Gastroesophageal sphincter (tissue), 4 donors: ENCODE data around the gene NR4A3. TPM values are rescaled to one million over a fixed set of nuclear protein-coding genes. Genes with fewer than 3 reads are reported as not detected.

ENCODE experiments used
- ATAC-seq: fragments of 150-250 bp; one replicate; pipeline ENCODE4 v1.9.1; 2016; ENCODE audit warnings: mild to moderate bottlenecking, moderate library complexity
- H3K27ac ChIP-seq, 4 donors: fragments of 200-600 bp; sonication (generic) in 3 of 4; 1 replicate in 3 of 4; 2 replicates in 1 of 4; pipeline ENCODE4 v1.5.1; 2016 to 2019
- H3K27me3 ChIP-seq: fragments of 200-600 bp; sonication (generic); one replicate; pipeline ENCODE4 v1.5.1; 2019
- H3K36me3 ChIP-seq, 2 donors: fragments of 200-600 bp; sonication (generic); one replicate each; pipeline ENCODE4 v1.5.1; 2019; ENCODE audit warnings: control low read depth in 1 of 2
- H3K4me1 ChIP-seq, 3 donors: fragments of 200-600 bp; sonication (generic); 1 replicate in 2 of 3; 2 replicates in 1 of 3; pipeline ENCODE4 v1.5.1; 2016 to 2019; ENCODE audit warnings: control low read depth in 2 of 3
- H3K4me3 ChIP-seq, 2 donors: fragments of 200-600 bp; sonication (generic); one replicate each; pipeline ENCODE4 v1.5.1; 2019; ENCODE audit warnings: mild to moderate bottlenecking in 1 of 2, moderate library complexity in 1 of 2
- H3K9me3 ChIP-seq, 3 donors: fragments of 200-600 bp; sonication (generic); one replicate each; pipeline ENCODE4 v1.5.1; 2017 to 2019; ENCODE audit warnings: control low read depth in 2 of 3
- CTCF ChIP-seq, 4 experiments: fragments of 200-600 bp in 2 of 4; fragments of 450-650 bp in 2 of 4; sonication (generic) in 1 of 4; IDR thresholded peaks; one replicate each; pipeline ENCODE4 v1.5.1; 2017 to 2019; ENCODE audit warnings: antibody characterized with exemption in 4 of 4, mild to moderate bottlenecking in 2 of 4, moderate library complexity in 2 of 4
- EP300 ChIP-seq: sonication (generic); formaldehyde crosslinking; IDR thresholded peaks from one replicate; pipeline ENCODE4 v1.6.1; 2017; ENCODE audit warnings: antibody characterized with exemption, mild to moderate bottlenecking
- POLR2A ChIP-seq, 2 donors: fragments of 450-650 bp; IDR thresholded peaks; one replicate each; pipeline ENCODE4 v1.6.1; 2017; ENCODE audit warnings: antibody characterized with exemption in 2 of 2, mild to moderate bottlenecking in 2 of 2, moderate library complexity in 1 of 2
- POLR2AphosphoS5 ChIP-seq: sonication (generic); formaldehyde crosslinking; IDR thresholded peaks from one replicate; pipeline ENCODE4 v1.6.1; 2017; ENCODE audit warnings: antibody characterized with exemption
- WGBS, 2 donors: methylation state at CpG; one replicate each; pipeline ENCODE4 v1.1.5; 2018; ENCODE audit warnings: low coverage in 1 of 2; 5-methylcytosine and 5-hydroxymethylcytosine counted together
- total RNA-seq, 4 donors: library from RNA; depleted of rRNA; stranded (reverse); fragments of >200 nt; gene quantifications; one replicate each; pipeline ENCODE4 v1.1.0, GENCODE V29; 2016

Gene NR4A3
- total RNA-seq, 4 donors from 2014 or later, result 0.52 to 51.2 (median 2.0) TPM

GRCh38 chr9:99823681-99824377 is 2.1 kb downstream of the NR4A3 start:
- peak overlapping the region; percentile 60 to 92 for H3K4me3 ChIP-seq
- peaks cover 0 to 4% of the 10 kb centered on the region in 2 donors for H3K36me3 ChIP-seq
- WGBS, 2 donors, result 0 to 2% methylated on average over 2 to 13 of the region's 47 CpGs
- peak overlapping the region in 3 of 4 donors; percentile 97 to 99 (median 99) for H3K27ac ChIP-seq
- ATAC-seq, result no peak
- H3K9me3 ChIP-seq, result no peaks in the 10 kb centered on the region
- peaks cover 0 to 52% (median 6%) of the 10 kb centered on the region in 3 donors for H3K4me1 ChIP-seq
- peaks cover 16% of the 10 kb centered on the region for H3K27me3 ChIP-seq
- no peak for TF ChIP-seq EP300
- no peak for TF ChIP-seq POLR2A (IDR thresholded peaks at IDR 0.05)
- no peak for TF ChIP-seq POLR2AphosphoS5
- no peak for TF ChIP-seq CTCF (IDR thresholded peaks at IDR 0.05)

GRCh38 chr9:99824378-99825171 is 2.9 kb downstream of the NR4A3 start:
- TF ChIP-seq POLR2AphosphoS5, result no peak
- peak in 2 of 4 experiments; percentile 18 to 53 for TF ChIP-seq CTCF (IDR thresholded peaks at IDR 0.05)
- TF ChIP-seq POLR2A (IDR thresholded peaks at IDR 0.05), result no peak
- TF ChIP-seq EP300, result no peak
- no peak for ATAC-seq
- Histone ChIP-seq H3K27me3 (peaks cover 19% of the 10 kb centered on the region), H3K9me3 (no peaks in the 10 kb centered on the region), H3K4me1 (peaks cover 0 to 49% (median 6%) of the 10 kb centered on the region in 3 donors), H3K4me3 (peak overlapping the region; percentile 60 to 92), H3K36me3 (peaks cover 0 to 4% of the 10 kb centered on the region in 2 donors), H3K27ac (peak overlapping the region in 2 of 4 donors; percentile 97 to 99)
- 50 to 69% methylated on average over 2 to 11 of the region's 56 CpGs for WGBS, 2 donors

- Histone ChIP-seq H3K27ac (no peak overlapping the region), H3K4me3 (peak overlapping the region in 1 of 2 donors; percentile 92), H3K36me3 (peaks cover 0 to 4% of the 10 kb centered on the region in 2 donors), H3K9me3 (no peaks in the 10 kb centered on the region), H3K27me3 (peaks cover 19% of the 10 kb centered on the region), H3K4me1 (peaks cover 0 to 46% (median 6%) of the 10 kb centered on the region in 3 donors)
- TF ChIP-seq POLR2A (IDR thresholded peaks at IDR 0.05) (no peak), EP300 (no peak)
- no peak for ATAC-seq
- WGBS, 2 donors, result 45 to 56% methylated on average over 15 to 22 of the region's 44 CpGs
These were observed 3.7 kb downstream of the NR4A3 start for GRCh38 chr9:99825172-99826046.

- Histone ChIP-seq H3K9me3 (no peaks in the 10 kb centered on the region), H3K27me3 (peaks cover 19% of the 10 kb centered on the region), H3K4me3 (no peak overlapping the region), H3K27ac (no peak overlapping the region), H3K4me1 (peaks cover 0 to 39% (median 6%) of the 10 kb centered on the region in 3 donors), H3K36me3 (peaks cover 0 to 4% of the 10 kb centered on the region in 2 donors)
- no peak for ATAC-seq
- WGBS, 2 donors, result 87 to 100% methylated on average over 3 of the region's 3 CpGs
- TF ChIP-seq EP300, result no peak
These were observed 4.9 kb downstream of the NR4A3 start for GRCh38 chr9:99826579-99826978.

GRCh38 chr9:99827244-99827643 is 5.6 kb downstream of the NR4A3 start:
- peaks cover 0 to 4% of the 10 kb centered on the region in 2 donors for H3K36me3 ChIP-seq
- TF ChIP-seq POLR2A (IDR thresholded peaks at IDR 0.05) (no peak), EP300 (no peak), POLR2AphosphoS5 (no peak), CTCF (IDR thresholded peaks at IDR 0.05) (no peak)
- H3K9me3 ChIP-seq, result no peaks in the 10 kb centered on the region
- H3K4me3 ChIP-seq, result no peak overlapping the region
- peaks cover 19% of the 10 kb centered on the region for H3K27me3 ChIP-seq
- peaks cover 0 to 37% (median 6%) of the 10 kb centered on the region in 3 donors for H3K4me1 ChIP-seq
- WGBS, 2 donors, result 89 to 94% methylated on average over 2 of the region's 2 CpGs
- no peak for ATAC-seq
- H3K27ac ChIP-seq, result no peak overlapping the region
